ENCODE data around the gene C19orf38. TPM values are rescaled to one million over a fixed set of nuclear protein-coding genes. Genes with fewer than 3 reads are reported as not detected.
"Not testable (repeated sequence)": the region's sequence is repeated elsewhere in the genome, so short reads cannot be mapped to it uniquely, and the experiment has no call there.

Gene C19orf38
- total and polyA plus RNA-seq, 8 donors = 0.92 to 2.2 (median 1.2) TPM; not detected in 3

DNA sequence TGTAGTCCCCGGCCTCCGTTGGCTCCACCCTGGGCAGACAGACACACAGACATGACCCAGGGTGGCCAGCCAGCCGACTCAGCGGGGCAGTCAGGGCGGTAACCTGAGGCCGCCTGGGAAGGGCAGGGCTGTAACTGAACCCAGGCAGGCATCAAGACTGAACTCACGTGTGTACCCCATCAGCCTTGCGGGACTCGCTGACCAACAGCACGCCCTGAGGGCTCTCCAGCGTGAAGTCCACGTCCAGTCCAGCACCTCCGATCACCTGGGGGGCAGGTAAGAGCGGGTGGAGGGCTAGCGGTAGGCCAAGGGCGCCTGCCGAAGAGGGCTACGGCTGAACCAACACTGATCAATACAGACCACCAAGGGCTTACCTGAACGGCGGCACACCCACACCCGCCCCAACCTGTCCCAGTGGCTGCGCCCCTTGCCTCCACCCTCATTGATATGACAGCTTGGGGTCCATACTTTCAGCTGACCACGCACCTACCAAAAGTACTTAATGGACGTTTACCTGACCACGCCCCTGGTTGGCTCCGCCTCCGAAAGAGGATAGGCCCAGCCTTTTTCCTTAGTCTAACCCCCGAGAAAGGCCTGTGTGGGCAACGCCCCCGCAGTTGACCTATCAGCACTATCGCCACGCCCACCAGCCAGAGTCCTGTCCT is 13.0 kb upstream of the C19orf38 start:
- Histone ChIP-seq H3K27ac (peak overlapping the region; percentile 81 to 99 (median 99)), H3K4me1 (peaks cover 5 to 19% (median 18%) of the 10 kb centered on the region in 4 donors), H3K36me3 (peaks cover 27 to 40% (median 40%) of the 10 kb centered on the region in 4 donors), H3K27me3 (no peaks in the 10 kb centered on the region), H3K9me3 (peaks cover 0 to 5% (median 0%) of the 10 kb centered on the region in 4 donors), H3K4me3 (peak overlapping the region; percentile 62 to 71 (median 66))
- intact Hi-C loops (cut with DNase I; ENCODE audit: low total_unique reads) = no loop called here
- WGBS, 5 donors = 18 to 57% (median 36%) methylated on average over 15 to 32 of the region's 32 CpGs
- TF ChIP-seq POLR2A (IDR thresholded peaks at IDR 0.05) (no peak), POLR2AphosphoS5 (IDR thresholded peaks at IDR 0.05) (peak in 1 of 3 donors; percentile 65), EP300 (IDR thresholded peaks at IDR 0.05) (no peak)
- TF ChIP-seq, protein P1, sequence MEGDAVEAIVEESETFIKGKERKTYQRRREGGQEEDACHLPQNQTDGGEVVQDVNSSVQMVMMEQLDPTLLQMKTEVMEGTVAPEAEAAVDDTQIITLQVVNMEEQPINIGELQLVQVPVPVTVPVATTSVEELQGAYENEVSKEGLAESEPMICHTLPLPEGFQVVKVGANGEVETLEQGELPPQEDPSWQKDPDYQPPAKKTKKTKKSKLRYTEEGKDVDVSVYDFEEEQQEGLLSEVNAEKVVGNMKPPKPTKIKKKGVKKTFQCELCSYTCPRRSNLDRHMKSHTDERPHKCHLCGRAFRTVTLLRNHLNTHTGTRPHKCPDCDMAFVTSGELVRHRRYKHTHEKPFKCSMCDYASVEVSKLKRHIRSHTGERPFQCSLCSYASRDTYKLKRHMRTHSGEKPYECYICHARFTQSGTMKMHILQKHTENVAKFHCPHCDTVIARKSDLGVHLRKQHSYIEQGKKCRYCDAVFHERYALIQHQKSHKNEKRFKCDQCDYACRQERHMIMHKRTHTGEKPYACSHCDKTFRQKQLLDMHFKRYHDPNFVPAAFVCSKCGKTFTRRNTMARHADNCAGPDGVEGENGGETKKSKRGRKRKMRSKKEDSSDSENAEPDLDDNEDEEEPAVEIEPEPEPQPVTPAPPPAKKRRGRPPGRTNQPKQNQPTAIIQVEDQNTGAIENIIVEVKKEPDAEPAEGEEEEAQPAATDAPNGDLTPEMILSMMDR (IDR thresholded peaks at IDR 0.05) = no peak
- peak in 1 of 2 donors; percentile 100 for DNase-seq

DNA sequence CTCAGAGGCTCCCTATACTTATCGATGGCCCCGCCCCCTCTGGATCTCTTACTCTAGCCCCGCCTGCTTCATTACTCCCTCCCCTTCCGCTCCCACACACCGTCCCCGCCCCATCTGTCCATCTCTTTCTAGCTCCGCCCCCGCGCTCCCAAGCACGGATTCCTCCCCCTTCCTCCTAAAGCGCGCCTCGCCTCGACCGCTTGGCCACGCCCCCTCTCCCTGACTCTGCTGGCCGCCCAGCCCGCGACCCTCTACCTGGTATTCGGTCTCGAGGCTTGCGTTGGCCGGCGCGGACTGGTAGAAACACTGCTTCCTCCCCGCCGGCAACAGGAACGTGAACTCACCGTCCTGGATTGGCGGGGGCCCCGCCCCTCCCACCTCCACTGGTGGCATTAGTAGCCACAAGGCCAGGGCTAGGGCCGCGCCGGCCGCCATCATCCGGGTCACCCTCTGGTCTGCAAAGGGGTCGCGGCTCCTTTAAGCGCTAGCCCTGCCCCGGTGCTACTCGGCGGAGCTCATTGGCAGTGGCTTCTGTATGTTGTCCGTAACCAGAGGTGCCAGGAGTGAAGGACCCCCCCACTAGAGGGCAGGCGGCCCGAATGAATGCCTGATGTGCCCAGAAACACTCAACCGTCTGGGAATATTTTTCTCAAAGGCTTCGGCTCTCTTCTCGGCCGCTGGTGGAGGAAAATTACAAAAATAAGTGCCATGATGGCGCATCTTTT is 12.3 kb upstream of the C19orf38 start, which contains the start of gene TMED1:
TSS of gene TMED1 (minus strand) at position 459 of the 725 bp plus-strand sequence. CDS start at position 438, 21 bp downstream.
- intact Hi-C loops (cut with DNase I; ENCODE audit: low total_unique reads) = no loop called here
- Histone ChIP-seq H3K9me3 (peaks cover 0 to 5% (median 0%) of the 10 kb centered on the region in 4 donors), H3K36me3 (peaks cover 20 to 33% (median 33%) of the 10 kb centered on the region in 4 donors), H3K4me3 (peak within 1 kb of the TSS; percentile 62 to 71 (median 66)), H3K27ac (peak within 1 kb of the TSS; percentile 97 to 99 (median 99)), H3K4me1 (peaks cover 5 to 19% (median 18%) of the 10 kb centered on the region in 4 donors), H3K27me3 (no peaks in the 10 kb centered on the region)
- DNase-seq = peak; percentile 94 to 100
- 0 to 1% (median 1%) methylated on average over 42 to 50 of the region's 50 CpGs for WGBS, 5 donors
- TF ChIP-seq POLR2AphosphoS5 (IDR thresholded peaks at IDR 0.05) (peak; percentile 11 to 79 (median 51)), POLR2A (IDR thresholded peaks at IDR 0.05) (no peak)
- TF ChIP-seq, protein P1 (IDR thresholded peaks at IDR 0.05) = peak in 6 of 7 experiments; percentile 11 to 67 (median 27)

DNA sequence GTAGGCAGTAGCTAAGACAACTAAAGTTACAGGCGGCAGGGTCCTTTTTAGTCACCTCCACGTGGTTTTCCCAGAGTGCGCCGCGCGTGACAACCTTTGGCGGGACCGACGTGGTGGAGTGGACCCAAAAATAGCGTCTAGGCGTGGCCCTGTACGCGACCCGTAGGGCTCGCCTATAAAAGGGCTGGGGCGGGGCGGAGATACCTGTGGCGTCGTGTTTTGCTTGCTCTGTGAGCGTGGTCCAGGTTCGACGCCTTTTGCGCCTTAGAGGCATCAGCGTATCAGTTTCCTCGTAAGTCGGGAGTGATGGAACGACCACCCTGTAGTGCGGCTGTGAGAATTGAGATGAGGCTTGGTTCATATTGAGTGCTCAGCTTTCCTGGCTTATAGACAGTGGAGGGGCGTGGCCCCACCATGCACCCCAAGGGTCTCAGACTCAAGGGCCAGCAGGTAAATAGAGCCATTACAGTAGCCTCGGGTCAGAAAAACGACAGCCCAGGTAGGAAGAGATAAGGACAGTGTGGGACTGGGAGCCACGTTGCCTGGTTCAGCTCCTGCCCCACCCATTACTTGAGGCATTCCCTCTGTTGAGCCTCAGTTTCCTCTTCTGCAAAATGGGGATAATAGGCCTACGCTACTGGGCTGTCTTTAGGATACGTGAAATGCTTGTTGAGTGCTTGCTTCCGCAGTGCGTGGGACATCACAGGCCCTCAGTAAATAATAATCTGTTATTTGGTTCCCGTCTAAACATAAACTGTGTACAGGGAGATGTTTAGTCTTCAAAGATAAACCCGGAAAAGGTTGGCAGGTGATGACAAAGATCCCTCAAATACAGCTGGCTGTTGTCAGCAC is 11.5 kb upstream of the C19orf38 start:
- DNase-seq = peak; percentile 82 to 95
- TF ChIP-seq POLR2A (IDR thresholded peaks at IDR 0.05) = no peak
- no peak for TF ChIP-seq EP300 (IDR thresholded peaks at IDR 0.05)
- TF ChIP-seq, protein P1 (IDR thresholded peaks at IDR 0.05) = no peak
- peak in 2 of 3 donors; percentile 24 to 67 for TF ChIP-seq POLR2AphosphoS5 (IDR thresholded peaks at IDR 0.05)
- peaks cover 16 to 25% (median 25%) of the 10 kb centered on the region in 4 donors for H3K36me3 ChIP-seq
- 29 to 39% (median 33%) methylated on average over 38 of the region's 38 CpGs for WGBS, 5 donors
- peak overlapping the region; percentile 62 to 71 (median 66) for H3K4me3 ChIP-seq
- peak overlapping the region; percentile 97 to 99 (median 99) for H3K27ac ChIP-seq
- H3K27me3 ChIP-seq = no peaks in the 10 kb centered on the region
- H3K4me1 ChIP-seq = peaks cover 5 to 19% (median 18%) of the 10 kb centered on the region in 4 donors
- peaks cover 0 to 5% (median 0%) of the 10 kb centered on the region in 4 donors for H3K9me3 ChIP-seq
- intact Hi-C loops (cut with DNase I; ENCODE audit: low total_unique reads) = no loop called here

DNA sequence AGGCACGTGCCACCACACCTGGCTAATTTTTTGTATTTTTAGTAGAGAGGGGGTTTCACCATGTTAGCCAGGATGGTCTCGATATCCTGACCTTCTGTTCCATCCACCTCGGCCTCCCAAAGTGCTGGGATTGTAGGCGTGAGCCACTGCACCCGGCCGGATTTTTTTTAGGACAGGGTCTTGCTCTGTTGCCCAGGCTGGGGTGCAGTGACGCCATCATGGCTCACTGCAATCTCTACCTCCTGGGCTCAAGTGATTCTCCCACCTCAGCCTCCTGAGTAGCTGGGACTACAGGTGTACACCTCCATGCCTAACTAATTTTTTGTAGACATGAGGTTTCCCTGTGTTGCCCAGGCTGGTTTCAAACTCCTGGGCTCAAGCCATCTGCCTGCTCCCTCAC is 10.6 kb upstream of the C19orf38 start:
- H3K27me3 ChIP-seq; H3K9me3 ChIP-seq; intact Hi-C loops (cut with DNase I; ENCODE audit: low total_unique reads); DNase-seq; H3K4me3 ChIP-seq; H3K27ac ChIP-seq: not testable (repeated sequence)
- 93 to 99% (median 97%) methylated on average over 7 of the region's 7 CpGs for WGBS, 5 donors
- peaks cover 5 to 19% (median 18%) of the 10 kb centered on the region in 4 donors for H3K4me1 ChIP-seq
- H3K36me3 ChIP-seq = peaks cover 8 to 16% (median 15%) of the 10 kb centered on the region in 4 donors
